Activated effector memory CD4-positive, alpha-beta T cell treated with Interleukin-2 at 50 U/mL for 16 hours (primary cell): ENCODE data around the gene LCOR.
A peak's percentile ranks its signal among the peaks of the same experiment; 100 is the strongest.
"Not testable (repeated sequence)": the region's sequence is repeated elsewhere in the genome, so short reads cannot be mapped to it uniquely, and the experiment has no call there.

Experiments
- DNase-seq: peaks from one replicate; pipeline ENCODE4 v3.0.0-alpha.2; 2020

LCOR gene

DNA sequence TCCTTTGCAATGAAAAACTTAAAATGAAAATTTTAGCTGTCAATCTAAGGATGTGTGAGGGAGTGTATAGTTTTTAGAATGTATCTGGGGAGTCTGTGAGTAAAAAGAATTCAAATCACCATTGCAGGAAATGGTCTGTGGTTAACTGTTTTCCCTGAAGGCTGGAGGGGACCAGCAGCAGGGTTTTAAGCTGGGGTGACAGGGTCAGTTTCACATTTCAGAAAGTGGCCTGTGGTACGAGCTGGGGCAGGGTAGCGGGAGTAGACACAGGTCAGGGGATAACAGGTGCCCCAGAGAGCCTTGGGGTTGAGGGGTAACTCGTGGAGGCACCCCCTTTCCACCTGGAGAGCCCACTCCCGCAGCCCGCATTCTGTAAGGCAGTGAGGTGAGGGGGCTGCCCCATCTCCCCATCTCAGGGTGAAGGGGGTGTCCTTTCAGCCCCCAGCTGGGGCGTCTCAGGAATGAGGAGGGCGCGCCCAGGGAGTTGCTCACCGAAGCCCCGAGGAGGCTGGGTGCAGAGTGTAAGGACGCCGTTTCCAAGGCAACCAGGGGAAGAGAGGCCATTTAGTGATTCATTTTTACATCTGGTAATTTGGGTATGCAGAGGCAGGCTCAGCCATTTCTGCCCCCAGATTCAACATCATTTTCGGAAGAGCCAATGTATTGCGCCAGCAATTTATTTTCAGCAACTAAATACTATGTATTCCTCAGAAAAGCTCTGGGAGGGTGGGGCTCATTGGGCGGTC lies 184.8 kb downstream of the LCOR start:
- DNase-seq = no peak

DNA sequence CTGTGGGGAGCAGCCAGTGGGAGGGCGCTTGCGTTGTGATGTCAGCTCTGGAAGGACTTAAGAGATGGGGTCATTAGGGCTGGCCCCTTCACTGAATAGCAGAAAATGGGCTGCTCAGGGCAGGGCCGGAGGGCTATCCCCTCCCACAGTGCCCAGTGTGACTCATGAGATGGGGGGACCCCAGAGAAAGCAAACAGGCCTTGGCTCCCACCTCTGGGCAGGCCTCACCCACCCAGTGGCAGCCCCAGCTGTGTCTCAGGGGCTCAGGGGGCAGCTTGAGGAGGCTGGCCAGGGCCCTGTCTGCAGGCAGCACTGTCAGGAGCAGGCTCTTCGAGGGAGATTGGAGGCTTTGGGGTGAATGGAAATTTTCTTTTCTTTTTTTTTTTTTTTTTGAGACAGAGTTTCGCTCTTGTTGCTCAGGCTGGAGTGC lies 185.4 kb downstream of the LCOR start:
- DNase-seq = no peak

- DNase-seq = no peak
Observed at GRCh38 chr10:97018251-97019212, 186.4 kb downstream of the LCOR start.

GRCh38 chr10:97019213-97019844 lies 187.2 kb downstream of the LCOR start:
- DNase-seq = no peak

GRCh38 chr10:97020452-97021400 lies 188.6 kb downstream of the LCOR start:
- DNase-seq = no peak

GRCh38 chr10:97022616-97023015 lies 190.5 kb downstream of the LCOR start:
- no peak for DNase-seq

- DNase-seq = no peak
Observed at GRCh38 chr10:97023401-97024167, 191.5 kb downstream of the LCOR start.

DNA sequence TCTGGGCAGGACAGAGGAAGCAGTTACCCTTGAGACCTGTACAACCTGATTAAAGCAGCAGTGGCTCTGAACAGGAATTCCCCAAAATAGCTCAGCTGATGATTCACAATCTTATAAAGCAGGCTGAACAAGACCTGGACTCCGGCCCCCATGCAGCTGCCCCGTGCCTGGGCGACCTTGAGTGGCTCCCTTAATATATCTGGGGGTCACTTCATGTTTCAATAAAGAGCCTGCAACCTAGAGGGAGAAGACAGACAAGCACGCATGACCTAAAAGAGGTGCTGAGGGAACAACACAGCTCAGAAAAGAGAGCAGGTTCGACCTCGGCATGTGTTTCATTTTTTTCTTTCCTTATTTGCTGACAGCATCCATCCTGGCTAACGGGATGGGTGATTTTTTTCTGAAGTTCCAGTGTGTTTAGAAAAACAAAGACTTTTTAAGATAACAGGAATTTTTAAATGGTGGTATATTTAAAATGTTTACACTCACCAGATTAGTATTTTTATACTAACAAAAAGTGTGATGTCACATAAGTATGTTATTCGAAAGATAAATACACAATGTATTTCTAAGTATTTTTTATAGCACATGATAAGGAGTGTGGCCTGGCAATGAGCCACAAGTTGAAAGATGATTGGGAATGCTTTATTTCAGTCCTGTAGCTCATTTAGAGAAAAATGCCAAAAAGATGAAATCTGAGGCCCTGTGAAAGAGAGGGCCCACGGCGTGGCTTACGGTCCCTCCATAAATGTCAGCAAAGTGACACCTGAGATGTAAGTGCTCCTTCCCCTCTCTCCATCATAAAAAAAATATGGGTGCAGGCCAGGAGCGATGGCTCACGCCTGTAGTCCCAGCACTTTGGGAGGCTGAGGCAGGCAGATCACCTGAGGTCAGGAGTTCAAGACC lies 192.3 kb downstream of the LCOR start:
- DNase-seq = no peak

- peak; percentile 9 for DNase-seq
Observed at GRCh38 chr10:97025613-97026242, 193.6 kb downstream of the LCOR start.

GRCh38 chr10:97028126-97028831 lies 196.2 kb downstream of the LCOR start:
- DNase-seq = no peak

DNA sequence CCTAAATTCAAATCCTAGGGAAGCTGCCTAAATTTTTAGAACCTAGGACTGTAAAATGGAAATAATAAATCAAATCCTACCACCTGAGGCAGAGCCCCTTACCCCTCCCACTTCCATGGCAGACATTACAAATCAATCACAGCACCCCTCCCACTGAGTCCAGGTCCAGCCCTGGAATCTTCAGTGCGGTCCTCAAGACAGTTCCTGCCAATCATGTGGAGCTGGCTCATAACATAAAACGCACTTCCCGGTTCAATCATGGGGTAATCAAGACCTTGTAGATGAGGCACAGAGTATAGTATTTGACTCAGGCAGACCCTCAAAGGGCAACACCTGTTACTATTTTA lies 196.7 kb downstream of the LCOR start:
- no peak for DNase-seq

- DNase-seq = no peak
Observed at GRCh38 chr10:97029271-97029670, 197.2 kb downstream of the LCOR start.

- DNase-seq = no peak
Observed at GRCh38 chr10:97030894-97031293, 198.8 kb downstream of the LCOR start.

GRCh38 chr10:97031459-97031858 lies 199.4 kb downstream of the LCOR start:
- no peak for DNase-seq

DNA sequence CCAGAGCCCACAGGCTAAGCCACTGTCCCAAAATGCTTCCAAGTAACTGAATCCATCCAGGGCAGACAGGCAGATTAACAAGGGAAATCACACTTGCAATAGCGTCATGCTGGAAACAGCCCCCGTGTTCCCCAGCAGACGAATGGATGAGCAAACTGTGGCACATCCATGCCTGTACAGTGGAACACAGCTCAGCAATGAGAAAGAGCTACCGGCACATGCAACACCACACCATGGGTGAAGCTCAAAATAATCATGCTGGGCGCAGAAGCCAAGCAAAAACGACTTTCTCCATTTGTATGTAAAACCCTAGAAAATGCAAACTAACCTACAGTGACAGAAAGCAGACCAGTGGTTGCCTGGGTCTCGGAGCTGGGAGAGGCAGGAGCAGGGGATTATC lies 200.5 kb downstream of the LCOR start:
- DNase-seq = no peak

DNA sequence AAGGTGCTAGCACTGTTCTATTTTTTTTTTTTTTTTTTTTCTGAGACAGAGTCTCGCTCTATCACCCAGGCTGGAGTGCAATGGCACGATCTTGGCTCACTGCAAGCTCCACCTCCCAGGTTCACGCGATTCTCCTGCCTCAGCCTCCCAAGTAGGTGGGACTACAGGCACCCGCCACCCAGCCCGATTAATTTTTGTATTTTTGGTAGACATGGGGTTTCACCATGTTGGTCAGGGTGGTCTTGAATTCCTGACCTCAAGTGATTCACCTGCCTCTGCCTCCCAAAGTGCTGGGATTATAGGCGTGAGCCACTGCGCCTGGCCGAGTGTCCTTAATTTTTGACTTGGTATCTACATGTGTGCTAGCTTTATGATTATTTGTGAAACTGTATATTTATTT lies 201.7 kb downstream of the LCOR start:
- DNase-seq = not testable (repeated sequence)

DNA sequence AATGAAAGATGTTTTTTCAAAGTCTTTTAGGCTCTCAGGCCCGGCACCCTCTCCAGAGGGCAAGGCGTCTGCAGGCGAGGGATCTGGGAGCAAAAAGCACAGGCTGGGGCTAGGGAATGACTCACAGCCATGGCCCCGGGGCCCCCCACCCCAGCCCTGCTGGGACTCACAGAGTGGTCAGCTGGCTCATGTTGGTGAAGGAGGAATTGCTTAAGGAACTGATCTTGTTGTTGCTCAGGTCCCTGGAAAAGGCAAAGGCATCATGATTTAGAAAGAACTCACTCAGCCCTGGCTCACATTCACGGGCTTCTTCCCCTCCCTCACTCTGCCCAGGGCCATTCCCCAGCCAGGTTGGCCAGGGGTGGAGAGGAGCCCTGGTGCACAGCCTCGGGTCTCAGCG lies 202.2 kb downstream of the LCOR start:
- DNase-seq = no peak

DNA sequence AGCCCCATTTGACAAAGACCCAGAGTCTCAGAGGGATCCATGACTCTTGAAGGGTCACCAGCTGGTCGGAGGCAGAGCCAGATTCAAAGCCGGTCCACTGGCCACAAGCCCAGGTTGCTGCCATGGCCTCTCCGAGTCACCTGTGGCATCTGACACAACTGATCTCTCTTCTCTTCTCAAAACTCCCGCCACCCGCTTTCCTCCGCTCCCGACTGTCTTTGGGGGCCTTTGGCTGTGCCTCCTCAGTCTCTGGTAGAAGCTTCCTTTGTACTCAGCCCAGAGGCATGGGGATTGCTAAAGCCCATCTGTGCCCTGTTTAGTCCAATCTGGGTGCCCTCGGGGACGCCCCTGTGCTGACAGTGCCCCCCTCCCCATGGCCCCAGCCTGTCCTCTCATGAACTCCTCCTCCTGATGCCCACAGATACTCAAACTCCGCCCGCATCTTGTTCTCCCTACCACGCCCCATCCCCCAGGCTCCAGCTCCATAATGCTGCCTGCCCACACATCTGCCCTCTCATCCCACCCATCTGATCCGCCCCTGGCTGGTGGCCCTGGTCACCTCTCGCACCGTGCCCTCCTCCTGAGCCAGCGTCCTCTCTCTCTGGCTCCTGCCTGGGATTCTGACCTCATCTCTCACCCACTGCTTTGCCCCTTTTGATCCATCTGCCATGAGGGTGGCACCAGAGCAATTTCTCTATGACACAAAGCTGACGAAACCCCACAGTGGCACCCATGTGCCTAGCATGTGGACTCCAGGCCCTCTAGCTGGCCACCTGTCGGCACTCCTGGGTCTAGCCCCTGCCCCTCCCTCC lies 203.1 kb downstream of the LCOR start:
- DNase-seq = no peak
